ENCODE measurements around the gene POLDIP3.

The POLDIP3 gene

GRCh38 chr22:42651134-42651533 lies 36.5 kb upstream of the POLDIP3 start:
- no peak overlapping the region for H2AFZ ChIP-seq (ENCODE audit: low read length)
- no peaks in the 10 kb centered on the region for H3K9me2 ChIP-seq (replicated peaks; ENCODE audit: insufficient read depth, low read length)
- H3K4me1 ChIP-seq (ENCODE audit: low read length), result peaks cover 12% of the 10 kb centered on the region
- no peaks in the 10 kb centered on the region for H4K20me1 ChIP-seq (ENCODE audit: insufficient read depth, low read length)
- TF ChIP-seq EZH2phosphoT487 (IDR thresholded peaks at IDR 0.05; ENCODE audit: low read length) (no peak), CTCF (IDR thresholded peaks at IDR 0.05; ENCODE audit: low read length) (no peak), EZH2 (optimal IDR thresholded peaks at IDR 0.05; ENCODE audit: low read depth, low read length) (no peak)
- H3K27me3 ChIP-seq (replicated peaks; ENCODE audit: insufficient read depth, low read length), result no peaks in the 10 kb centered on the region
- H3K27ac ChIP-seq (ENCODE audit: low read length), result no peak overlapping the region
- DNase-seq, result no peak
- no peaks in the 10 kb centered on the region for H3F3A ChIP-seq (ENCODE audit: insufficient read depth, low read length)
- no peak overlapping the region for H3K9ac ChIP-seq (ENCODE audit: low read length)
- H3K4me2 ChIP-seq (ENCODE audit: low read depth, low read length), result no peak overlapping the region
- H3K4me3 ChIP-seq (ENCODE audit: low read length), result no peak overlapping the region
- no peaks in the 10 kb centered on the region for H3K9me3 ChIP-seq (replicated peaks; ENCODE audit: insufficient read depth, low read length)
- H3K36me3 ChIP-seq (replicated peaks; ENCODE audit: insufficient read depth, low read length), result no peaks in the 10 kb centered on the region
- peaks cover 27% of the 10 kb centered on the region for H3K79me2 ChIP-seq (ENCODE audit: low read length)

- peaks cover 7% of the 10 kb centered on the region for H3K4me1 ChIP-seq (ENCODE audit: low read length)
- H3F3A ChIP-seq (ENCODE audit: insufficient read depth, low read length), result no peaks in the 10 kb centered on the region
- H3K9ac ChIP-seq (ENCODE audit: low read length), result peak within 1 kb of the TSS; percentile 88
- no peaks in the 10 kb centered on the region for H3K9me2 ChIP-seq (replicated peaks; ENCODE audit: insufficient read depth, low read length)
- peak within 1 kb of the TSS; percentile 100 for H3K4me3 ChIP-seq (ENCODE audit: low read length)
- H3K27ac ChIP-seq (ENCODE audit: low read length), result no peak within 1 kb of the TSS
- H3K4me2 ChIP-seq (ENCODE audit: low read depth, low read length), result peak within 1 kb of the TSS; percentile 89
- H4K20me1 ChIP-seq (ENCODE audit: insufficient read depth, low read length), result no peaks in the 10 kb centered on the region
- H3K79me2 ChIP-seq (ENCODE audit: low read length), result peaks cover 41% of the 10 kb centered on the region
- no peaks in the 10 kb centered on the region for H3K27me3 ChIP-seq (replicated peaks; ENCODE audit: insufficient read depth, low read length)
- H2AFZ ChIP-seq (ENCODE audit: low read length), result peak within 1 kb of the TSS; percentile 86
- no peaks in the 10 kb centered on the region for H3K9me3 ChIP-seq (replicated peaks; ENCODE audit: insufficient read depth, low read length)
- no peaks in the 10 kb centered on the region for H3K36me3 ChIP-seq (replicated peaks; ENCODE audit: insufficient read depth, low read length)
- TF ChIP-seq EZH2 (optimal IDR thresholded peaks at IDR 0.05; ENCODE audit: low read depth, low read length) (no peak), EZH2phosphoT487 (IDR thresholded peaks at IDR 0.05; ENCODE audit: low read length) (no peak), CTCF (IDR thresholded peaks at IDR 0.05; ENCODE audit: low read length) (no peak)
- DNase-seq, result peak; percentile 63
These were observed 34.8 kb upstream of the POLDIP3 start, which contains the start of gene CYB5R3 for GRCh38 chr22:42649246-42650099. Gene CYB5R3 (minus strand): TSS chr22:42649392. CDS start chr22:42649315, 77 bp downstream.

- H3K79me2 ChIP-seq (ENCODE audit: low read length), result peaks cover 48% of the 10 kb centered on the region
- H3K27ac ChIP-seq (ENCODE audit: low read length), result no peak overlapping the region
- no peaks in the 10 kb centered on the region for H3K9me3 ChIP-seq (replicated peaks; ENCODE audit: insufficient read depth, low read length)
- peak overlapping the region; percentile 100 for H3K4me3 ChIP-seq (ENCODE audit: low read length)
- H4K20me1 ChIP-seq (ENCODE audit: insufficient read depth, low read length), result no peaks in the 10 kb centered on the region
- peak; percentile 27 for DNase-seq
- no peaks in the 10 kb centered on the region for H3K36me3 ChIP-seq (replicated peaks; ENCODE audit: insufficient read depth, low read length)
- no peak for TF ChIP-seq EZH2 (optimal IDR thresholded peaks at IDR 0.05; ENCODE audit: low read depth, low read length)
- TF ChIP-seq EZH2phosphoT487 (IDR thresholded peaks at IDR 0.05; ENCODE audit: low read length), result no peak
- no peak for TF ChIP-seq CTCF (IDR thresholded peaks at IDR 0.05; ENCODE audit: low read length)
- H3K27me3 ChIP-seq (replicated peaks; ENCODE audit: insufficient read depth, low read length), result no peaks in the 10 kb centered on the region
- H3K9me2 ChIP-seq (replicated peaks; ENCODE audit: insufficient read depth, low read length), result no peaks in the 10 kb centered on the region
- peaks cover 7% of the 10 kb centered on the region for H3K4me1 ChIP-seq (ENCODE audit: low read length)
- peak overlapping the region; percentile 86 for H2AFZ ChIP-seq (ENCODE audit: low read length)
- H3F3A ChIP-seq (ENCODE audit: insufficient read depth, low read length), result no peaks in the 10 kb centered on the region
- peak overlapping the region; percentile 88 for H3K9ac ChIP-seq (ENCODE audit: low read length)
- H3K4me2 ChIP-seq (ENCODE audit: low read depth, low read length), result peak overlapping the region; percentile 89
These were observed 33.9 kb upstream of the POLDIP3 start for GRCh38 chr22:42648368-42649245.

All from MM.1S (cell line).